Adrenal gland (tissue), 12 donors: Measurements from ENCODE around the gene IQCM. TPM values are rescaled to one million over a fixed set of nuclear protein-coding genes. Genes with fewer than 3 reads are reported as not detected.

ENCODE experiments used
- DNase-seq, 7 donors: peaks; one replicate each; pipeline ENCODE4 v3.0.0-alpha.2; 2019 to 2020
- H3K27ac ChIP-seq, 5 donors: fragments of 200-600 bp; sonication (generic) in 4 of 5; 1 replicate in 3 of 5; 2 replicates in 2 of 5; pipeline versions ENCODE4 v1.5.1 to v1.8.0; 2016 to 2020; ENCODE audit warnings: mild to moderate bottlenecking in 1 of 5
- H3K27me3 ChIP-seq: fragments of 200-600 bp; 2 replicates; pipeline ENCODE4 v1.8.0; 2021
- H3K36me3 ChIP-seq, 2 donors: fragments of 200-600 bp; replicated peaks in 1 of 2; 1 replicate in 1 of 2; 2 replicates in 1 of 2; pipeline versions ENCODE4 v1.5.1 to v1.8.0; 2018 to 2022
- H3K4me1 ChIP-seq, 2 donors: fragments of 200-600 bp; replicated peaks in 1 of 2; 1 replicate in 1 of 2; 2 replicates in 1 of 2; pipeline versions ENCODE4 v1.5.1 to v1.8.0; 2018 to 2021
- H3K4me3 ChIP-seq, 4 donors: fragments of 200-600 bp; sonication (generic) in 3 of 4; one replicate each; pipeline ENCODE4 v1.5.1; 2016 to 2018
- H3K9me3 ChIP-seq, 3 donors: fragments of 200-600 bp; sonication (generic) in 1 of 3; replicated peaks in 1 of 3; 1 replicate in 2 of 3; 2 replicates in 1 of 3; pipeline versions ENCODE4 v1.5.1 to v1.8.0; 2016 to 2021
- POLR2A ChIP-seq, 2 donors: fragments of 450-650 bp; IDR thresholded peaks; one replicate each; pipeline ENCODE4 v1.6.1; 2017; ENCODE audit warnings: antibody characterized with exemption in 2 of 2, mild to moderate bottlenecking in 2 of 2, moderate library complexity in 1 of 2
- whole genome bisulfite sequencing, 4 donors: extraction: QIAGEN DNeasy Blood & Tissue Kit in 2 of 4; methylation state at CpG; one replicate each; pipeline versions ENCODE4 v1.1.5 to v1.1.7; 2013 to 2017; 5-methylcytosine and 5-hydroxymethylcytosine counted together
- intact Hi-C, 2 donors: fragments of 100-400 bp; cut with DNase I; formaldehyde crosslinking; loops; one replicate each; pipeline versions ENCODE4 v1.14.1 to v1.15.0; 2022 to 2023
- polyA plus RNA-seq, 3 donors: library from polyadenylated mRNA; stranded (reverse); fragments of 200-250 nt in 2 of 3; fragments of 350-450 nt in 1 of 3; fragmentation: Illumina TruSeq in 1 of 3; extraction: RNeasy Lipid Tissue Mini Kit (QIAGEN cat#74804) in 1 of 3; gene quantifications; one replicate each; pipeline ENCODE4 v1.2.3, GENCODE V29; 2013 to 2014
- total RNA-seq, 9 donors: library from RNA; depleted of rRNA in 4 of 9; stranded (reverse); fragments of >200 nt in 4 of 9; fragments of 120-200 nt in 1 of 9; fragmentation: NEBNext Ultra II Directional in 1 of 9; extraction: Animal tissue kit (Norgen Biotek cat#: 25700) in 1 of 9; gene quantifications; one replicate each; pipeline versions ENCODE4 v1.1.0 to v1.2.4, GENCODE V29; 2013 to 2023
- TF ChIP-seq, protein P1 (sequence below), 6 experiments: fragments of 450-650 bp in 4 of 6; fragments of 200-600 bp in 2 of 6; sonication (generic) in 1 of 6; IDR thresholded peaks; 1 replicate in 5 of 6; 2 replicates in 1 of 6; pipeline versions ENCODE4 v1.5.1 to v1.8.0; 2016 to 2021; ENCODE audit warnings: antibody characterized with exemption in 6 of 6, mild to moderate bottlenecking in 2 of 6, moderate library complexity in 1 of 6
- donor health status: healthy with polysubstance abuse.
- donor health status: Bipolar disorder and iron deficiency.
- donor health status: DM: yes; HTN: yes; CAD: no.
- donor health status: DM: no; HTN: no; CAD: no.
- donor health status: DM: no; HTN: no; CAD: no.
- donor health status: DM: yes; HTN: yes; CAD: no.

The IQCM gene
- total and polyA plus RNA-seq, 12 donors: not detected

DNA sequence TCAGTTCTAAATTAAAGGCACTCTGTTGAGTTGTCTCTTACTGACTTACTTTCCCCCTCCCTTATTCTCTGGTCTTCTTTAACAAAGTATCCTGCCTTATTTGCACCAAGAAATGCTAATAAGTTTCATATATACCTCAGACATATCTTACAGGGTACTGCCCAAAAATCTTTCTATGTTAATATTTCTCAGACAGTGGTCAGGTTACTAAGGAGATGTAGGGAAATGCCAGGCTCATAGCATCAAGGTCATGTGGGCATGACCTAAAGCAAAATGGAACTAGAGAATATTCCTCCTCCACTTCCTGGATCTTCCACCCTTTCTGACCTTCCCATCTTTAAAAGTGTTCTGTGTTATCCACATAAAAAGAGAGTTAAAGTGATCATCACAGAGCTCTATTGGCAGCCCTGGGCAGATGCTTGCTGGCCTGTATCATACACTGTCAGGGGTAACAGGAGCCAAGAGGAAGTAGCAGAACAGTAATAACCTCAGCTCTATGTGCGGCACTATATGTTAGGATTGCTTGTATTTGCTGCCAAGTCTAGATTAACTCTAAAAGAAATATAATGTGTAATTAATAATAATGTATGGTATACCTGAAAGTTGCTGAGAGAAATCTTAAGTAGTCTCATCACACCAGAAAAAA, 74.3 kb downstream of the IQCM start:
- intact Hi-C loops: no loop called here
- H3K9me3 ChIP-seq: no peaks in the 10 kb centered on the region
- DNase-seq: no peak
- H3K4me3 ChIP-seq: no peak overlapping the region
- H3K36me3 ChIP-seq: no peaks in the 10 kb centered on the region
- no peak overlapping the region for H3K27ac ChIP-seq
- H3K4me1 ChIP-seq: no peaks in the 10 kb centered on the region
- 68 to 85% (median 76%) methylated on average over 1 of the region's 1 CpG for WGBS, 4 donors
- H3K27me3 ChIP-seq: no peaks in the 10 kb centered on the region
- TF ChIP-seq, protein P1, sequence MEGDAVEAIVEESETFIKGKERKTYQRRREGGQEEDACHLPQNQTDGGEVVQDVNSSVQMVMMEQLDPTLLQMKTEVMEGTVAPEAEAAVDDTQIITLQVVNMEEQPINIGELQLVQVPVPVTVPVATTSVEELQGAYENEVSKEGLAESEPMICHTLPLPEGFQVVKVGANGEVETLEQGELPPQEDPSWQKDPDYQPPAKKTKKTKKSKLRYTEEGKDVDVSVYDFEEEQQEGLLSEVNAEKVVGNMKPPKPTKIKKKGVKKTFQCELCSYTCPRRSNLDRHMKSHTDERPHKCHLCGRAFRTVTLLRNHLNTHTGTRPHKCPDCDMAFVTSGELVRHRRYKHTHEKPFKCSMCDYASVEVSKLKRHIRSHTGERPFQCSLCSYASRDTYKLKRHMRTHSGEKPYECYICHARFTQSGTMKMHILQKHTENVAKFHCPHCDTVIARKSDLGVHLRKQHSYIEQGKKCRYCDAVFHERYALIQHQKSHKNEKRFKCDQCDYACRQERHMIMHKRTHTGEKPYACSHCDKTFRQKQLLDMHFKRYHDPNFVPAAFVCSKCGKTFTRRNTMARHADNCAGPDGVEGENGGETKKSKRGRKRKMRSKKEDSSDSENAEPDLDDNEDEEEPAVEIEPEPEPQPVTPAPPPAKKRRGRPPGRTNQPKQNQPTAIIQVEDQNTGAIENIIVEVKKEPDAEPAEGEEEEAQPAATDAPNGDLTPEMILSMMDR (IDR thresholded peaks at IDR 0.05): no peak
- no peak for TF ChIP-seq POLR2A (IDR thresholded peaks at IDR 0.05)

DNA sequence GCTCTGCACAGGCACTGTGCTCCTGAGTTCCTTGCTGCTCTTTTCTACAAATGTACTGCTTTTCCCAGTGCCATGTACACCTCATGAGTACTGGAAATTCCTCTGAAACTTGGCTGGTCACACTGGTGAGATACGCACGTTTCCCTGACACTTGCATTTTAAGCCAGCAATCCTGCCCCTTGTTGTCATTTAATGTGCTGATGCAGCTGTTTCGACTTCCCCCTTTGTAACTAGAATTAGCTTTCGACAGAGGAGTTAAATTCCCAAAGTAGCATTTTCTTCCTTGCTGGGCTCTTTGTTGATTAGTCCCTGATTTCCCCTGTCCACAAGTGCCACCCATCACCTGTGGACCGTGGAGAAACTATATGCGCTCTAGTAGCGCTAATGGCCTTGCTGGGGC, 77.5 kb downstream of the IQCM start:
- no peaks in the 10 kb centered on the region for H3K4me1 ChIP-seq
- intact Hi-C loops: no loop called here
- H3K27ac ChIP-seq: no peak overlapping the region
- H3K36me3 ChIP-seq: no peaks in the 10 kb centered on the region
- H3K4me3 ChIP-seq: no peak overlapping the region
- DNase-seq: no peak
- H3K9me3 ChIP-seq: no peaks in the 10 kb centered on the region
- WGBS, 4 donors: 66 to 75% (median 68%) methylated on average over 7 of the region's 7 CpGs
- H3K27me3 ChIP-seq: no peaks in the 10 kb centered on the region
- no peak for TF ChIP-seq POLR2A (IDR thresholded peaks at IDR 0.05)
- TF ChIP-seq, protein P1 (IDR thresholded peaks at IDR 0.05): no peak

DNA sequence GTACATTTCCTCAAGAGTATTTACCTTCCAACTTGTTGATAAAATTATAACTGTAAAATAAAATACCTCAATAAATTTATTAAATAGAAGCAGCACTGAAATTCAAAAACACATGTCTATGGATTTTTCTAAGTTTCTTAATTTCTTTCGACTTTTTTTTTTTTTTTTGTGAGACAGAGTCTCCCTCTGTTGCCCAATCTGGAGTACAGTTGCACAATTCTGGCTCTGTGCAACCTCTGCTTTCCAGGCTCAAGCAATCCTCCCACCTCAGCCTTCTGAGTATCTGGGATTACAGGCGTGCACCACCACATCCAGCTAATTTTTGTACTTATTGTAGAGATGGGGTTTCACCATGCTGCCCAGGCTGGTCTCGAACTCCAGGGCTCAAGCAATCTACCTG, 79.8 kb downstream of the IQCM start:
- H3K4me3 ChIP-seq: no peak overlapping the region
- H3K9me3 ChIP-seq: no peaks in the 10 kb centered on the region
- no peak overlapping the region for H3K27ac ChIP-seq
- intact Hi-C loops: no loop called here
- WGBS, 4 donors: 59 to 76% (median 73%) methylated on average over 3 of the region's 3 CpGs
- peak in 2 of 7 donors; percentile 3 to 8 for DNase-seq
- no peaks in the 10 kb centered on the region for H3K27me3 ChIP-seq
- TF ChIP-seq, protein P1 (IDR thresholded peaks at IDR 0.05): no peak
- no peak for TF ChIP-seq POLR2A (IDR thresholded peaks at IDR 0.05)
- no peaks in the 10 kb centered on the region for H3K4me1 ChIP-seq
- H3K36me3 ChIP-seq: no peaks in the 10 kb centered on the region

DNA sequence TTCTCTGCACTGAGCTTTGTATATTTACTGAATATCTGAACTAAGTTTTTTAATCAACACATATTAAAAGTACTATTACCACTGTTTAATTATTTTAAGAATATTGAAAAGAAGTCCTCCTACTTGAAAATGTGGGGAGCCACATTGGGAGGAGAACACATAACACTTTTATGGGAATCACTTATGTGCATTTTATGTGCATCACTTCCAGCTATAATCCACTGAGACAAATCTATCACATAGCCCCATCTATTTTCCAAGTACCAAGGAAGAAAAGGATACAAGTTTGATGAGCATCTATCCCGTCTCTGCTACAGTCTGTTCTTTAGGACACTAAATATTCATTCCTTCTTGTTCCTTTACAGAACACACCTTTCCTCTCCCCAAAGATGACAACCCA, 87.2 kb downstream of the IQCM start:
- DNase-seq: no peak
- no peaks in the 10 kb centered on the region for H3K27me3 ChIP-seq
- H3K4me1 ChIP-seq: no peaks in the 10 kb centered on the region
- WGBS, 4 donors: 69 to 76% (median 72%) methylated on average over 1 of the region's 1 CpG
- no peak overlapping the region for H3K27ac ChIP-seq
- TF ChIP-seq, protein P1 (IDR thresholded peaks at IDR 0.05): no peak
- no peak for TF ChIP-seq POLR2A (IDR thresholded peaks at IDR 0.05)
- no peaks in the 10 kb centered on the region for H3K9me3 ChIP-seq
- intact Hi-C loops: no loop called here
- no peaks in the 10 kb centered on the region for H3K36me3 ChIP-seq
- no peak overlapping the region for H3K4me3 ChIP-seq
